Kidney glomerular epithelial cell (primary cell): ENCODE measurements around the gene NPTX2.
"Not testable (repeated sequence)": the region's sequence is repeated elsewhere in the genome, so short reads cannot be mapped to it uniquely, and the experiment has no call there.

Experiments
- DNase-seq: peaks from one replicate; lab custom pipeline; 2025; lab: John Stamatoyannopoulos, UW

NPTX2 gene, protein sequence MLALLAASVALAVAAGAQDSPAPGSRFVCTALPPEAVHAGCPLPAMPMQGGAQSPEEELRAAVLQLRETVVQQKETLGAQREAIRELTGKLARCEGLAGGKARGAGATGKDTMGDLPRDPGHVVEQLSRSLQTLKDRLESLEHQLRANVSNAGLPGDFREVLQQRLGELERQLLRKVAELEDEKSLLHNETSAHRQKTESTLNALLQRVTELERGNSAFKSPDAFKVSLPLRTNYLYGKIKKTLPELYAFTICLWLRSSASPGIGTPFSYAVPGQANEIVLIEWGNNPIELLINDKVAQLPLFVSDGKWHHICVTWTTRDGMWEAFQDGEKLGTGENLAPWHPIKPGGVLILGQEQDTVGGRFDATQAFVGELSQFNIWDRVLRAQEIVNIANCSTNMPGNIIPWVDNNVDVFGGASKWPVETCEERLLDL

GRCh38 chr7:98617051-98617959, at the start of gene NPTX2:
Gene NPTX2 (plus strand): TSS chr7:98617285. CDS start chr7:98617462, 177 bp downstream.
- no peak for DNase-seq

- no peak for DNase-seq
Observed at GRCh38 chr7:98567991-98568390, 49.1 kb upstream of the NPTX2 start.

- DNase-seq = no peak
Observed at GRCh38 chr7:98568891-98569290, 48.2 kb upstream of the NPTX2 start.

- no peak for DNase-seq
Observed at GRCh38 chr7:98569691-98570337, 47.3 kb upstream of the NPTX2 start.

DNA sequence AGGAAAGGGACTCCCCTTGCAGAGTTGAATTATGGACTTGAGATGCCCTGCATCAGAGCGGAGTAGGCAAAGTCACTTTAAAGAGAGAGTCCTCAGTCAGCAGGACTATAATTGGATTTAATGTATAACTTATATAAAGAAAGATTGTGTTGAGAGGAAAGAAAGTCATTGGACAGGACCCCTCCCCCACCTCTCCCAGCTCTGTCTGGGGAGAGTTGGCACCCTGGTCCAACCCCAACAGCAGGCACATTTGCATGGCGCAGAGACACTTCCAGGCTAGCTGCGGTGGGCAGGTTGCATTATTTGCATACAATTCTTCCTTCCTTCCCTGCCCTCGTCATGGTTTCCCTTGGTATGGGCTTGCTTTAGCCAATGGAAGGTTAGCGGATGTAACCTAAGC, 46.1 kb upstream of the NPTX2 start:
- DNase-seq = no peak

- no peak for DNase-seq
Observed at GRCh38 chr7:98571986-98572385, 45.1 kb upstream of the NPTX2 start.

DNA sequence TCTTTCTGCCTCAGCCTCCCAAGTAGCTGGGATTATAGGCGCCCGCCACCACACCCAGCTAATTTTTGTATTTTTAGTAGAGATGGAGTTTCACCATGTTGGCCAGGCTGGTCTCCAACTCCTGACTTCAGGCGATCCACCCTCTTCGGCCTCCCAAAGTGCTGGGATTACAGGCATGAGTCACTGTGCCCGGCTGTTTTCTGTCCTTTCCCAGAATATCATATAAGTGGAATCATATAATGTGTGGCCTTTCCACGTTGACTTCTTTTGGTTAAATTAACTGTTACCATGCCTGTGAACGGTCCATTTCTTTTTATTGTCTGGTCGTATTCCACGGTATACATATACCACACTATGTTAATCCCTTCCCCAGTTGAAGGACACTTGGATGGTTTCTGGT, 44.4 kb upstream of the NPTX2 start:
- DNase-seq = not testable (repeated sequence)

- DNase-seq = no peak
Observed at GRCh38 chr7:98573816-98574215, 43.3 kb upstream of the NPTX2 start.

GRCh38 chr7:98575878-98576277, 41.2 kb upstream of the NPTX2 start:
- DNase-seq = no peak

GRCh38 chr7:98584830-98585229, 32.3 kb upstream of the NPTX2 start:
- no peak for DNase-seq

DNA sequence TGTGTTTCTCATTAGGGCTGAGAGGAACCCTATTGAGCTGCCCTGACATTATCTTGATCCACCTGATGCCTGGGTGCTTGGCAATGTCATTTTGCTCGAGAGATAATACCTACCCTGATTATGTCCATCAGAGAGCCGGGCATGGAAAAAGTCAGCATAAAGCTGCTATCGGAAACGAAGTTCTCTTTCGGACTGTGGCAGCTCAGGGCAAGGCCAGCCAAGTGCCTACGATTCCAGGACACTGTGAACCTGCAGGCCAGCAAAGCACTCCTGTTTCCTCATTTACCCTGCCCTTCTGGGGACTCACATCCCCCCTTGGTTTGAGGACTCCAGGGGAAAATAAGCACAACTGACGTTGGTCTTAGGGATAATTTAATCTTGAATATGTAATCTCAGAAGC, 25.2 kb upstream of the NPTX2 start:
- no peak for DNase-seq

DNA sequence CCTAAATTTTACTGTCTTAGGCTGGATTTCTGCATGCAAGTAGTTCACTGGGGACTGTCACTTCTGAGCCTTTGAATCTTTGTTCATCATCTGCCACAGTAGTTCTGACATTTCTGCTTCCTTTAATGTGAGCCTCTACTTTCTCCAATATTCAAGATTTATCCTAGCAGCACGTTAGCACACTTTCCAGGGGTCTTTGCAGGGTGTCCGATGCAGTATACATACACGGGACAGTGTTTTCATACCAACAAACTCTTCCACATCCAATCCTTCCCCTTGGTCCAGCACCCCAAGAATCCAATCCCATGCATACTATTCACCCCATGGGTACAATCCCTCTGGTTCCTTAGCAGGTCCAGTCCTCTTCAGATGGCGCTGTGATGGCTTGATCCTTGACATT, 22.7 kb upstream of the NPTX2 start:
- DNase-seq = no peak

DNA sequence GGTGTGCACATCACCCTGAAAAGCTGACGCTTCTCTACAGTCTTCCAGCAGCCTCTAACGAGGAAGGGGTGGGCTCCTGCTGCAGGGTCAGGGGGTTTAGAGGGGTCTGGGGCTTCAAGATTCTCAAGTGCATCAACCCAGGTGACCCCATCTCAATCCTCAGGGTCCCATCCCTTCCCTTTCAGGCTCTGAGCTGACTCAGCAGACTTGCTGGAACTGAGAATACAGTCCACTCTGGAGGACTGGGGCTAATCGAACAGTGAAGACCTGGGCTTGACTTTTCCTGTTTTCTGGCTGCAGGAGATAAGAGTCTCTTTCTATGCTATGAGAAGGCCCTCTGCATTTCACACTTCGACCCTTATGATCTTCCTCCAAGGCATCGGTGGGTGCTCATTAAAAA, 22.3 kb upstream of the NPTX2 start:
- DNase-seq = no peak

GRCh38 chr7:98598846-98599615, 18.1 kb upstream of the NPTX2 start:
- DNase-seq = no peak

GRCh38 chr7:98599886-98600285, 17.2 kb upstream of the NPTX2 start:
- DNase-seq = no peak

DNA sequence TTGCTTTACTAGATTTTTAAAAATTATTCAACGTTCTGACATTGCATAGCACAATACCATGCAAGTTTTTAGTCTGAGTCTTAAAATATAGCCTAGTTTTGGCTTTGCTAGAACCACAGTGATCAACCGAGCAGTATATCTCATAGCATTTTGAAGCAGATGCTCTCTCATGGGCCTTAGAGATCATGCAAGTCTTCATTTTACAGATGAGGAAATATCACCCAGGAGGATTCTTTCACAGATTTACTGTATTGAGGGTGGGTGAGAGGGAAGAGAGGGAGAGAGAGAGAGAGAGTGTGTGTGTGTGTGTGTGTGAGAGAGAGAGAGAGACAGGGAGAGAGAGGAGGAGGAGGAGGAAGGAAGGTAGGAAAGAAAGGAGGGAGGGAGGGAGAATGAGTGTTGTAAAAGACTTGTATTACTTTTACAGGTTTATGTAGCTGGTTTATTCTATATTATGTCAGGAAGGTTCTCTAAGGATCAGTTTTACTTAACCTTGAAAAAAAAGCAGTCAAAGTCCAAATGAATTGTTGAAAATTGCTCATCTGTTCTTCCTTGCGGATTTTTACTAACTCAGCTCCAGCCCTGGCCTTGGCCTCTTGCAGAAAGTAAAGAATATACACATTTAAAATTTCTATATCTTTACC, 14.2 kb upstream of the NPTX2 start:
- no peak for DNase-seq

- DNase-seq = no peak
Observed at GRCh38 chr7:98603399-98603788, 13.7 kb upstream of the NPTX2 start.

- no peak for DNase-seq
Observed at GRCh38 chr7:98613601-98614425, 3.3 kb upstream of the NPTX2 start.

- DNase-seq = no peak
Observed at GRCh38 chr7:98616381-98617050, 569 bp upstream of the NPTX2 start.

GRCh38 chr7:98617960-98618418, 904 bp downstream of the NPTX2 start:
- DNase-seq = no peak
